Rectal smooth muscle tissue (tissue), 1 donor: ENCODE data around the gene DERL3.

ENCODE experiments used
- H3K27ac ChIP-seq: one replicate; pipeline ENCODE4 v1.7.0; 2013; ENCODE audit warnings: low read depth, low read length, inconsistent platforms
- H3K27me3 ChIP-seq: one replicate; pipeline ENCODE4 v1.7.0; 2013; ENCODE audit warnings: low read length; ENCODE audit not compliant: control insufficient read depth, insufficient read depth
- H3K36me3 ChIP-seq: one replicate; pipeline ENCODE4 v1.7.0; 2013; ENCODE audit warnings: low read length; ENCODE audit not compliant: control insufficient read depth, insufficient read depth
- H3K4me1 ChIP-seq: one replicate; pipeline ENCODE4 v1.7.0; 2013; ENCODE audit warnings: low read length; ENCODE audit not compliant: control insufficient read depth, insufficient read depth
- H3K4me3 ChIP-seq: one replicate; pipeline ENCODE4 v1.7.0; 2013; ENCODE audit warnings: low read length
- H3K9ac ChIP-seq: one replicate; pipeline ENCODE4 v1.7.0; 2013; ENCODE audit warnings: low read length

DERL3 gene

GRCh38 chr22:23858484-23858815, 19.6 kb upstream of the DERL3 start:
- H3K27ac ChIP-seq, result no peak overlapping the region
- no peaks in the 10 kb centered on the region for H3K36me3 ChIP-seq
- H3K4me1 ChIP-seq, result no peaks in the 10 kb centered on the region
- H3K4me3 ChIP-seq, result peak overlapping the region; percentile 85
- H3K9ac ChIP-seq, result no peak overlapping the region
- H3K27me3 ChIP-seq, result no peaks in the 10 kb centered on the region

- H3K36me3 ChIP-seq, result no peaks in the 10 kb centered on the region
- H3K4me1 ChIP-seq, result no peaks in the 10 kb centered on the region
- no peaks in the 10 kb centered on the region for H3K27me3 ChIP-seq
- H3K27ac ChIP-seq, result peak within 1 kb of the TSS; percentile 94
- H3K9ac ChIP-seq, result peak within 1 kb of the TSS; percentile 97
- H3K4me3 ChIP-seq, result peak within 1 kb of the TSS; percentile 85
Measured at GRCh38 chr22:23857606-23858483, 19.0 kb upstream of the DERL3 start, which contains the start of gene SLC2A11. TSS of gene SLC2A11 (plus strand) at chr22:23857875. CDS start at chr22:23858000, 125 bp downstream.

- H3K36me3 ChIP-seq, result no peaks in the 10 kb centered on the region
- no peaks in the 10 kb centered on the region for H3K27me3 ChIP-seq
- H3K27ac ChIP-seq, result peak overlapping the region; percentile 94
- peak overlapping the region; percentile 85 for H3K4me3 ChIP-seq
- H3K4me1 ChIP-seq, result no peaks in the 10 kb centered on the region
- peak overlapping the region; percentile 81 for H3K9ac ChIP-seq
Measured at GRCh38 chr22:23856721-23857605, 18.2 kb upstream of the DERL3 start.

- H3K36me3 ChIP-seq, result no peaks in the 10 kb centered on the region
- H3K27me3 ChIP-seq, result no peaks in the 10 kb centered on the region
- no peaks in the 10 kb centered on the region for H3K4me1 ChIP-seq
- no peak overlapping the region for H3K27ac ChIP-seq
- no peak overlapping the region for H3K4me3 ChIP-seq
- H3K9ac ChIP-seq, result no peak overlapping the region
Measured at GRCh38 chr22:23850136-23850611, 11.4 kb upstream of the DERL3 start.

GRCh38 chr22:23849009-23850006, 10.5 kb upstream of the DERL3 start:
- no peak overlapping the region for H3K27ac ChIP-seq
- H3K36me3 ChIP-seq, result no peaks in the 10 kb centered on the region
- H3K9ac ChIP-seq, result no peak overlapping the region
- H3K27me3 ChIP-seq, result no peaks in the 10 kb centered on the region
- H3K4me3 ChIP-seq, result peak overlapping the region; percentile 21
- H3K4me1 ChIP-seq, result no peaks in the 10 kb centered on the region

GRCh38 chr22:23847991-23848864, 9.4 kb upstream of the DERL3 start:
- no peaks in the 10 kb centered on the region for H3K27me3 ChIP-seq
- H3K36me3 ChIP-seq, result no peaks in the 10 kb centered on the region
- H3K27ac ChIP-seq, result no peak overlapping the region
- H3K4me3 ChIP-seq, result no peak overlapping the region
- no peak overlapping the region for H3K9ac ChIP-seq
- no peaks in the 10 kb centered on the region for H3K4me1 ChIP-seq

GRCh38 chr22:23847310-23847920, 8.6 kb upstream of the DERL3 start:
- Histone ChIP-seq H3K27me3 (no peaks in the 10 kb centered on the region), H3K9ac (no peak overlapping the region), H3K27ac (no peak overlapping the region), H3K36me3 (no peaks in the 10 kb centered on the region), H3K4me1 (no peaks in the 10 kb centered on the region), H3K4me3 (no peak overlapping the region)

- no peak overlapping the region for H3K27ac ChIP-seq
- no peak overlapping the region for H3K4me3 ChIP-seq
- no peak overlapping the region for H3K9ac ChIP-seq
- no peaks in the 10 kb centered on the region for H3K27me3 ChIP-seq
- H3K36me3 ChIP-seq, result no peaks in the 10 kb centered on the region
- no peaks in the 10 kb centered on the region for H3K4me1 ChIP-seq
Measured at GRCh38 chr22:23846081-23846469, 7.3 kb upstream of the DERL3 start.

- no peaks in the 10 kb centered on the region for H3K27me3 ChIP-seq
- no peaks in the 10 kb centered on the region for H3K4me1 ChIP-seq
- H3K27ac ChIP-seq, result no peak overlapping the region
- H3K4me3 ChIP-seq, result no peak overlapping the region
- no peak overlapping the region for H3K9ac ChIP-seq
- H3K36me3 ChIP-seq, result no peaks in the 10 kb centered on the region
Measured at GRCh38 chr22:23845265-23846080, 6.7 kb upstream of the DERL3 start.

GRCh38 chr22:23844739-23845202, 6.0 kb upstream of the DERL3 start:
- H3K27me3 ChIP-seq, result no peaks in the 10 kb centered on the region
- no peaks in the 10 kb centered on the region for H3K36me3 ChIP-seq
- H3K4me3 ChIP-seq, result no peak overlapping the region
- H3K27ac ChIP-seq, result no peak overlapping the region
- H3K4me1 ChIP-seq, result no peaks in the 10 kb centered on the region
- H3K9ac ChIP-seq, result no peak overlapping the region
